ENCODE results near the gene SCAMP1.
A peak's percentile ranks its signal among the peaks of the same experiment; 100 is the strongest.
"Not testable (repeated sequence)": the region's sequence is repeated elsewhere in the genome, so short reads cannot be mapped to it uniquely, and the experiment has no call there.

SCAMP1 gene

DNA sequence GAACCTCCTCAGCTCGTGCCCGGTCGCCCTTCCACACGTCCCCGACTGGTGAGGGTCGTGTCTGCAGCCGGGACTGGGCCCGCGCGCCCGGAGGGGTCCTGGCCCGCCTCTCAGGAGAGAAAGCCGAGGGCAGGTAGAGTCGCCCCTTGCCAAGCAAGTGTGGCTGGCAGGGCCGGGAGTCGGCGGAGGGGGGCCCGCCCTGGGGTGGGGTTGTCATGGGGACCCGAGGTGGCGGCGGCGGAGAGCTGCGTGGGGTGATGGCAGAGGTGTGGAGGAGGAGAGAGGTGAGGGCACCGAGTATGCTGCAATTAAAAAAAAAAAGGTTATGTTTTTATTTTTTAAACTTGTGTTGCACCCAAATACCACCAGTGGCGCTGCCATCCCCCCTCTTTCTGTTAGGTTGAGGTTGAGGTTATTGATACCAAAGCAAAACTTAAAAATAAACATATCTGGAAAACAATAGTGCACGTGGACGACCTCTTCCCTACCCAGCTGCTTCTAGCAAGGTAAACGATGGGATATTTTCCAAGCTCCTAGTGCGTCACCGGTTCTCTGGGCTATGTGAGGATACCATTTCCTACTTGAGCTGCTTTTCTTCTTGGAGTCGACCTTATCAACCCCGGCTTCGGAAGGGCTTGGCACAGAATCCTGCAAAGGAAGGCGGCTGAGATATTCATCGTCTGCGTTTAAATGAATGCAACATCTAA lies 660 bp downstream of the SCAMP1 start:
- peak; percentile 56 to 59 for DNase-seq (ENCODE audit: low read depth in 2 of 2)

DNA sequence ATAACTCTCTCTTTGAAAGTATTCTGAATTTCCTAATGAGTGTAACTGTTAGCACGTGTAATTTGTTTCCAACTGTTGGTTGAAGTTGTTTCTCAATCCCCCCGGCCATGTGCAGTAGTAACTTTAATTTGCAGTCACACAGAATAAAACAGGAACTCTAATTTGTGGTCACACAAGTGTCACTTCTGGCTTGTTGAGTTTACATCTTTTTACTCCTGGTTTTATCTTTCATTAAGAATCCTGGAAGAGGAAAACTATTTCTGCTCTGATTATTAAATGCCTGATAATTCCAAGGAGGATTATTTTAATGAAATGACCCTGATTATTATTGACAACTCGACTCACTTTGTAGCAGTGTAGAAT lies 1.2 kb downstream of the SCAMP1 start:
- DNase-seq (ENCODE audit: low read depth in 2 of 2), result no peak

DNA sequence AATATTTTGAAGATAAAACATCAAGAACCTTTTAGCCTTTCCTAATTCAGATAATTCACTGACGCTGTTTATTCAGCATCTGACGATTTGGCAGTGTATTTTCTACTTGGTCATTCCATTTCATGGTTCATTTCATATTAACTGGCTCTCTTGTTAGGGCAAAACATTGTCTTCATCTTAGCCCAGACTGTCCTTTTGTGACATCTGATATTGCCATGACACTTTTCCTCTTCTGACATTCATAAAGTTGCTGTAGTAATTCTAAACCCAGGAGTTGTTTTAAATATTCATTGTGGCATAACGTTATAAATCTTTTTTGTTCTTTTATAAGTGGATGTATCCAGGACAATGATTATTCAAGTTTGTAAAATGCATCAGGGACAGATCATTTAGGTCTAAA lies 1.8 kb downstream of the SCAMP1 start:
- no peak for DNase-seq (ENCODE audit: low read depth in 2 of 2)

DNA sequence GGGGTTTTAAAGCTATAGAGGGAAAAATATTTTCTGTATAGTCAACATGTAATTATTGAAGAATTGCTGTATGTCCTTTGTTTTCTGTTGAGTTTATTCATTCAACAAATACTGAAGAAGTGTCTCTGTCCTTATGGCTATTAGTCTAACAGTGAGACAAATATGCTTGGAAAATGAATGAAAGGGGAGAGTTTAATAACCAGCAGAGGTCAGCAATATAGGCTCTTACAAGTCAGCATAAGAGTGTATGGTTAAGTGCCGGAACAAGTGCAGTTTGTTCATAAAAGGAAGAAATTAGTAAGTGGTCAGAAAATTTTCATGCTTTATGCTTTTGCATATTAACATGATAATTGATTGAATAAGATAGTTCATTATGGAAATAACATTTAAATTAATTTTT lies 3.6 kb downstream of the SCAMP1 start:
- DNase-seq (ENCODE audit: low read depth in 2 of 2), result no peak

DNA sequence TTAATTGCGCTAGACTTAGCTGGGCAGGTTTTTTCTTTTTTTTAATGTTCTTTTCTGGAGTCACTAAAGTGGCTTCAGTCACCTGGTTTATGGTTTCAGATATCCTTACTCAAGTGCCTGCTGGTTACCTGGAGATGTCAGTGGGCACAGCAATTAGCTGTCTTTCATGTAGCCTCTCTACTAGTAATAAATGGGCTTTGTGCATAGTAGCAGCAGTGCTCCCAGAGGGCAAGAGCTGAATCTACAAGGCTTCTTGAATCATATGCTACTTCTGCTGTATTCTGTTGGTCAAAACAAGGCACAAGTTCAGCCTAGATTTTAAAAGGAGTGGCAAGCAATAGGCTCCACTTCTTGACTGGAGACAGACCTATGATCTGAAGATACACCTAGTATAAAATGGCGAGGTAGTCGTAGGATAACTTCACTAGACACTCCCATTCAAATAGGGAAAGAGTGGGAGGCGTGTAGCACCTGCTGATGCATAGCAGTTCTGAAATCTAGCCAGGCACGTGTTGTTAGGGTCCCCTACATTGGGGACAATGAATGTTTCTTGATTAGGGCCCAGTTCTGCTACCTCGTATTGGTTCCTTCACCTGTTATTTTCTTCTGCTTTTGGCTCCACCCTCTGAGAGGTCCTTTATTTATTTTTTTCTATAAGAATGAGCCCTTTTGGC lies 7.0 kb downstream of the SCAMP1 start:
- DNase-seq (ENCODE audit: low read depth in 2 of 2), result no peak

DNA sequence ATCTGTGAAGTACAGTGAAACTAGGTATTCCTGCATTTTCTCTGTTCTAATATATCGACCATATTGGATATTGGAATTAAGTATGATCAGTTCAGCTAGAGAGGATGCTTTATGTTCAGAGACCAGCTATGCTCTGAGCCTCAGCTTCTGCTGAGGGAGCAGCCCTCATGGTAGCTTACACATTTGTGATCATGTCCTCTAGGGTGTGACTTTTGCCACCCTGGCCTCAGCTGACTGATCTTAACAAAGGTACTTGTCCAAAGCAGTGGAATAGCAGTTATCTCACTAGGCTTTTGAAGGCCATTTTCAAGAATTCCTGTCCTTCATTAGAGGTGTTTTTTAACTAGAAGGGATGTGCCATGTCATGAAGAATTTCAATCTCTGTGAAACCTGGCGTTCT lies 9.3 kb downstream of the SCAMP1 start:
- no peak for DNase-seq (ENCODE audit: low read depth in 2 of 2)

DNA sequence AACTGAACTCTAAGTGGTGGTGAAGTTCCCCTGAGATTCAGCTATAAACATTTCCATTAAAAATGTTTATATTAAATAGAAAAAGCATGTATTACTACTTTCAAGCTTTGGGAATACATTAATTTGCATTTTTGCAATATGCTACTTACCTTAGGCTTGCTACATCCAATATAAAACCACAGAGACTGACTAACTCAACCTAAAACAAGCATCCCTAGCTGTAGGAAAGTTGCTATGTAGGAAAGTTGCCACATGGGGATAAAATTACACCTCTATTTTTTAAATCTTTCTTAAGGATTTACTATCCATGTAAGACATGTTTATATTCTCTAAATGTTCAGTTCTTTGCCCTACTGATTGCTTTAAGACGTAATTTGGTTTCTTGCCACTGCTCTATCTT lies 12.8 kb downstream of the SCAMP1 start:
- no peak for DNase-seq (ENCODE audit: low read depth in 2 of 2)

DNA sequence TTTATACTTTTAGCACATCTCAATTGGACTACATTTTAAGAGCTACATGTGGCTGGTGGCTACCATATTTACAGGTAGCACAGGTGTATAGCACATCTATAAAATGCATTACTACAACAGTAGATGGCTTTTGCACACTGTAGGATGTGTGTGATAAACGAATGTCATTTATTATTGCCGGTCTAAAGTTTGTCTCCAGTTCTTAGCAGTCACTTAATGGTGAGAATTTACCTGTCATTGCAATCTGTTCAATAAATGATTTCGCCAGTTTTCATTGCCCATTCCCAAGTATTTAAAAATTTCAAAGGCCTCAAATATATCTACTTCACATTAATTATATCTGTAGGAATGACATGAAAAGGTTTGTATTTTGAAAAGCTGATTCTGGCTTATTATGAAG lies 15.9 kb downstream of the SCAMP1 start:
- no peak for DNase-seq (ENCODE audit: low read depth in 2 of 2)

DNA sequence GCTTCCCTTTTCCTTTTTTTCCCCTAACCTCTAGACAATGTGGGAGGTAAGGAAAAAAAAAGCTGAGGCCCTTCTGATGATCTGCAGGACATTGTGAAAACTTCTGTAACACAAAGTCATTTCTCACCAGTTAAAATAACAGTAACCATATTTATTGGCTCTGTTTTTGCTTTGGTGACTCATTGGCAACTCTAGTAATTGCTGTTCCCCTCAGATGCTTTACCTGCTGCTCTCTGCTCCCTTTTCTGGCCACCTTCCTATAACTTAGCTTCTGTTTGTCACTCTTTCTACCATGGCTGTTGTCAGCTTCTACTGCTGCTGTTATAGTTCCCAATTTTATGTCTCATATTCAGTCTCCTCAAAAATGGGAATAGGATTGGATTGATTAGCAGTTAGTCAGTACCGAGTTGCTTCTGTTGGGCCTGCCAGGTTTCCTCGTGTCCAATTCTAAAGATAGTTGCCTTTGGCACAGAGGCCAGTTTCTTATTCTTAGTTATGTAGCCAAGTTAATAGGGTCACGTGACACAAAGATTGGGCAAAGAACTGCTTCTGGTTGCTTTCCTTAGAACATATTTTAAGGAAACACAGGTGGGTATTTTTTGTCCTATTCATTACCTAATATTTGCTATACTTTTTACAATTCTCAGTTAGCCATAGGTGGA lies 16.8 kb downstream of the SCAMP1 start:
- no peak for DNase-seq (ENCODE audit: low read depth in 2 of 2)

DNA sequence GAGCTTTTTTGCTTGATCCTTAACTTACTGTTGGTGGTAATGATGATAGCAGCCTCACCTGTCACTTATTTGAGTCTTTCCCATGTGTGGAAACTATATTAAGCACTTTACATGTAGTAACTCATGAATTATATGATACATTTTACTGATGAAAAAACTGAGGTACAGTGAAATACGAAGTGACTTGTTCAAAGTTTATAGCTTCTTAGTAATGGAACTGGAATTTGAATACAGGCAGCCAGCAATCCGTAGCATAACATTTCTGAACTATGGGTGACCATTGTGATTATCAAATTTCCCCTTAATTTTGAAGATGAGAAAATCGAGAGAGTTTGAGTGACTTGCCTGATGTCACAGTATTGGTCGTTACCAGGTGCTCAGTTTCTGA lies 17.3 kb downstream of the SCAMP1 start:
- no peak for DNase-seq (ENCODE audit: low read depth in 2 of 2)

DNA sequence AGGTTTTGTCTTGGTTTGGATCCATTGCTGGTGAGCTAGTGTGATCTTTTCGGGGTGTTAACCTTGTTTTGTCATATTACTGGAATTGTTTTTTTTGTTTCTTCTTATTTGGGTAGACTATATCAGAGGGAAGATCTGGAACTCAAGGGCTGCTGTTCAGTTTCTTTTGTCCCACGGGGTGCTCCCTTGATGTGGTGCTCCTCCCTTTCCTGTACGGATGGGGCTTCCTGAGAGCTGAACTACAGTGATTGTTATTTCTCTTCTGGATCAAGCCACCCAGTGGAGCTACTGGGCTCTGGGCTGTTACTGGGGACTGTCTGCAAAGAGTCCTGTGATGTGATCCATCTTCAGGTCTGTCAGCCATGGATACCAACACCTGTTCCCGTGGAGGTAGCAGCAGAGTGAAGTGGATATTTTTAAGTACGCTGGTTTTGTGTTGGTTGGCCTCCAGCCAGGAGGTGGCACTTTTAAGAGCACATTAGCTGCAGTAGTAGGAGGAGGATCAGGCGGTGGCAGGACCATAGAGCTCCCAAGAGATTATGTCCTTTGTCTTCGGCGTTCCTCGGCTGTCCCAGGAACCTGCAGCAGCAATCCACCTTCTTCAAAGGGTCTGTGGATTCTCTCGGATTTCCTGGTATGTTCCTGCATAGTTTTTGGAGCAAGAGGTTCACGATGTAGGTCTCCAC lies 27.2 kb downstream of the SCAMP1 start:
- DNase-seq (ENCODE audit: low read depth in 2 of 2), result no peak

DNA sequence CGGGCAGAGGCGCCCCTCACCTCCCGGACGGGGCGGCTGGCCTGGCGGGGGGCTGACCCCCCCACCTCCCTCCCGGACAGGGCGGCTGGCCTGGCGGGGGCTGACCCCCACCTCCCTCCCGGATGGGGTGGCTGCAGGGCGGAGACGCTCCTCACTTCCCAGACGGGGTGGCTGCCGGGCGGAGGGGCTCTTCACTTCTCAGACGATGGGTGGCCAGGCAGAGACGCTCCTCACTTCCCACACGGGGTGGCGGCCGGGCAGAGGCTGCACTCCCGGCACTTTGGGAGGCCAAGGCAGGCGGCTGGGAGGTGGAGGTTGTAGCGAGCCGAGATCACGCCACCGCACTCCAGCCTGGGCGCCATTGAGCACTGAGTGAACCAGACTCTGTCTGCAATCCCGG lies 30.9 kb downstream of the SCAMP1 start:
- not testable (repeated sequence) for DNase-seq (ENCODE audit: low read depth in 2 of 2)

DNA sequence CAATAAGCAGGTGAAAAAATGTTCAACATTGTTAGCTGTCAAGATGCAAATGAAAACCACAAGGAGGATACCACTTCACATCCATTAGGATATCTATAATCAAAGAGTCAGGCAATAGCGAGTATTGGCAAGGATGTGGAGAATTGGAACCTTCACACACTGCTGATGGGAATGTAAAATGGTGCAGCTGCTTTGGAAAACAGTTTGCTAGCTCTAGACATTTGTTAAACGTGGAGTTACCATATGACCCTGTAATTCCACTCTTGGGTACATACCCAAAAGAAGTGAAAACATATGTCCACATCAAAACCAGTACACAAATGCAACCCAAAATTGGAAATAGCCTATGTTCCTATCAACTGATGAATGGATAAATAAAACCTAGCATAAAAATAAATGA lies 37.4 kb downstream of the SCAMP1 start:
- DNase-seq (ENCODE audit: low read depth in 2 of 2), result no peak

DNA sequence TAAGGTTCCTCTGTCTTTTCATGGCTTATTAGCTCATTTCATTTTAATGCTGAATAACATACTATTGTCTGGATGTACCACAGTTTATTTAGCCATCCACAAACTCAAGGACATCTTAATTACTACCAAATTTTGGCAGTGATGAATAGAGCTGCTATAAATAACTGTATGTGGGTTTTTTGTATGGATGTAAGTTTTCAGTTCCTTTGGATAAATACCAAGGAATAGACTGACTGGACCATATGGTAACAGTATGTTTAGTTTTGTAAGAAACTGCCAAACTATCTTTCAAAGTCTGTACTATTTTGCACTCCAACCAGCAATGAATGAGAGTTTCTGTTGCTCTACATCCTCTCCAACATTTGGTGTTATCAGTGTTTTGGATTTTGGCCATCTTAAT lies 38.7 kb downstream of the SCAMP1 start:
- no peak for DNase-seq (ENCODE audit: low read depth in 2 of 2)

DNA sequence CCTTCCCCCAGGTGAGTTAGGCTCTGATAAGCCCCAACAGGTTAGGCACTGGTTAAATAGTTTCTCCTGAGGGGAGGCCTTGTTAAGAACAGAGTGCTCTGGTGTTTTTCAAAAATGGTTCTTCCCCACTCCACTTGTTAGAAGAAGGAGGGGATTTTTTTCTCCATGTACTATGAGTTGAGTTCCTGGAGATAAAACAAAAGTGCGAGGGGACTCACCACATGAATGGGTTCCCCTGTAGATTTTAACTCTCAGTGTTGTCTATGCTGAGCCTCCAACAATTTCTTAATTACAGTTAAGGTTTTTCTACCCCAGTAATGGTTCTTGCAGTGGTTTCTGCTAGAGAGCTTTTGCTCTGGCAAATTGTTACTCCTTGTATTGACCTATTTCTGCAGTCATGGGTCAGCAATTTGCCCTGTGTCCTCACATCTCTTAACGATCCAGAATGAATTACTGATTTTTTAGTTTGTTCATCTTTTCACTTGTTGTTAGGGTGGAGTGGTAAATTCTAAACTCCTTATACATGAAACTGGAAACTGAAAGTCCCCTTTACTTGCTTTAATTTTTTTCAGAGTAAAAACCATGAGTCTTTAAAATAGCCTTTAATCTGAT lies 44.4 kb downstream of the SCAMP1 start:
- no peak for DNase-seq (ENCODE audit: low read depth in 2 of 2)

DNA sequence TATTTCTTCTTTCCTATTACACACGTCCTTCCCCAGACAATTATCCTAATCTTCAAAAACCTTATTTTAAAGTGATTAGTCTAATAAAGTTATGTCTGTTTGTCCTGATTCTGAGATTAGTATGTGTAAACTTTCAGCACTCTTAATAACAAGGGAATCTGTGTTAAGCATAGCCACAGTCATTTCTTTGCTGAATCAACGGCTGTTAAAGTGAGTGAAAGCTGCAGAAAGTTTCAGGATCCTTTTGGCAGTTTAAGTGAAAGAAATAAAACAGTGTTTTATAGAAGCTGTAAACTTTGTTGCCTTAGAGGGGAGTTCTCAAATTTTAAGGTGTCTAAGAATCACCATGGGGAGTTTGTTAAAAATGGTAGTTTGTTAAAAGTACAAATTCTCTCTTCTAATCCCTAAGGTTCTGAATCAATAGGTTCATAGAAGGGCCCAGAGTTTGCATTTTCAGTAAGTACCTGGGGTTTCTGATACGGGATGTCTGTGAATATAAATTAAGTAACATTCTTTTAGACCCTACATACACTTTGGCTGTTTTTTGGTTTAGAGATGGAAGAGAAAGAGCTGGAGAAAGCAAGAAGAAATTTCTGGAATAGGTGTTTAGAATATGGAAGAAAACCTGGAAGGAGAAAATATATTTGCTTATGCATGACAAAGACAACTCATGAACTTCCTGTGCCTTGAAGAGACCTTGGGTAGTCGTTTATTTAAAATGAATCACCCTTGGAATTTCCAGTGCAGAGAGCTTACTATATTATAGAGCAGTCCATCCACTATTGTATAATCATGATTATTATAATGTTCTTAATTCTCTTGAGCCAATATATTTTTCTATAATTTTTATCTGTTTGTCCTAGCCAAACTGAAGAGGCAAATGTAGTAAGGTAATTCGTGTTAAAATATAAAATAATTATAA lies 45.7 kb downstream of the SCAMP1 start:
- no peak for DNase-seq (ENCODE audit: low read depth in 2 of 2)

DNA sequence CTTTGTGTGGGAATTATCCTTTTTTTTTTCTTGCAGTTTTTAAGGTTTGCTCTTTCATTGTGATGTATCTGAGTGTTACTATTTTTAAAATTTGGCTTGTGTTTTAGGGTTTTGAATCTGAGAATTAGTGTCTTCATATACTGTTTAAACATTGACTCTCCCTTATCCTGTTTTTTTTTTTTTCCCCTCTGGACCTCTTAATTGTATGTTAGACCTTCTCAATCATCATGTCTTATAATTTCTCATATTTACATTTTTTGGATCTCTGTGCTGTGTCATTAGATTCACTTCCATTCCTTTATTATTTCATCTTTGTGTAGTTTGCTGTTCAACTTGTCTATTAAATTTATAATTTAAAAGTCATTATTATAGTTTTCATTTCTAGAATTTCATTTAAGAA lies 47.0 kb downstream of the SCAMP1 start:
- no peak for DNase-seq (ENCODE audit: low read depth in 2 of 2)

DNA sequence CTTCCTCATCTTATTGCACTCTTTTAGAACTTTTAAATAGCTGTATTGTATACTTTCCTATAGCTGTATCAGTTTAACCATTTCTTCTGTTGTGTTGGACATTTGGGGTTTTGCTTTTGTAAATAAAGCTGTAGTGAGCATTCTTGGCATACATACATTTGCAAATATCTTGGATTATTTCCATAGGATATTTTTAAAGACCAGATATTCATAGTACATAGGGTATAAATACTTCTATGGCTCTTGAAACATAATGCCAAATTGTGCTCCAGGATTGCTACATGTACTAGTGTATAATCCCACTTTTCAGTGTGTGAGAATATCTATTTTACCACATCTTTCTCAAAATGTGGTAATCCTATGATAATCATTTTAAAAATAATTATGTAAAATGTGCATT lies 51.2 kb downstream of the SCAMP1 start:
- DNase-seq (ENCODE audit: low read depth in 2 of 2), result no peak

DNA sequence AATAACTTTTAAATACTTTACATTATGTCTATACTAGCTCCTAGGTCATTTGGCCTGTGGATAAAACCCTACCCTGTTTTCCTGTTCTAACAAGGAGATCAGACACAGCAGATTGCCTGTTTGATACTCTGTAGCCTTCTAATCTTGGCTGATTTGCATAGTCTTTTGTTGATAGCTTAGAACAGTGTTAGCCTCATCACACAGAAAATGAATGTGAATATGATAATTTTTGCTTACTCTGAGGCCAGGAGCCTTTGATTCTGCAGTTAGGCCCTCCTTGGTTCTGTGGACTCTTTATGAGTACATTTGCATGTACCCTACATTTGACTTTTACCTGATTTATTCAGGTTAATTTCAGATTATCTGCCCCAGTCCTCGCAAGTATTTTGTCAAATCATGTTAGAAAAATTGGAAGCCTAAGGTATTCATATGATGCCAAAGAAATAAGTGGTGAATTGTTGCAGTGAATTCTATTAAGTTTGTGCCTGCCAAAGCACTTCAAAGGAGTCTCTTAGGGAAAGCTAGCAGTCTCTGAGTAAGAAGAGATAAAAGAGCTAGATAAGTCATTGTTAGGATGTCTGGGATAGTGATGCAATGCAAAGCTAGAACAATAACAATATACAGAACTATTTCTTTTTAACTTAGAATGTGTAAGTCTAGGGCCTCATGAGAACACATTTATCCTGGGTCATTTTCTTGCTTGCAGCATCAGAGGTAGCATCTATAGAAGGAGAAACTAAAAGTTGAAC lies 56.4 kb downstream of the SCAMP1 start:
- DNase-seq (ENCODE audit: low read depth in 2 of 2), result no peak

DNA sequence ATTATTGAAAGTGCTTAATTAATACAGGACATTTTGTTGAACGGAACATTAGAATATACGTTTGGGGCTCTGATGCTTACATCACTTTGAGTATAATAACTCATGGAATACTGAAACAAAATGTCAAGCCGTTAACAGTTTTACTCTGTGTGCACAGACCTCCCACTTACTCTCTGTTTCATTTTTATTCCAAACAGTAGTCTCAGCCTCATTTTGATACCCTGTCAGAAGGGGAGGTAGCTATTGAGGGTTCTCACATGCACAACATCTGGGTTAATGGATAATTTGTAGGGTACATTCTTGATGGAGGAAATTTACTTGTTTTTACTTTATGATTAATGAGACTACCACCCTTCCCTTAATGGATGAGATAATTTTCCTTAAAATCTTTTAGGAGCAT lies 59.0 kb downstream of the SCAMP1 start:
- DNase-seq (ENCODE audit: low read depth in 2 of 2), result no peak

DNA sequence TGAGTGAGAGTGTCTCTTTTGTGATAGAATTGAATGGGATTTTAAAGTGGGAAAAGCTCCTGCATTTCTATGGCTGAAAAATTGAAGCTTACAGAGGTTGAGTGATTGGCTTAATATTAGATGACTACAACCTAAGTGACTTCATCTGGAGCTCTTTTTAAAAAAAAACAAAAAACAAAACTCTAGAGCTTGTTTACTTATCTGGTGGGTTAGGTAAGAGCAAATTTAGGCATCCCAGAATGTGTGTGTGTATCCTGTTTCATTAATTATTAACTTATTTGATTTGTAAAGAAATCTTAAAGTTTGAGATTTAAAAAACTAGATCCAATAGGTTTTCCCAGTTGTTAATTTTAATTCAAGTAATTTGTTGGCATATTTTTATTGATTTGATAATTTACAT lies 60.1 kb downstream of the SCAMP1 start:
- DNase-seq (ENCODE audit: low read depth in 2 of 2), result no peak

Measured in stimulated activated CD8-positive, alpha-beta memory T cell treated with anti-CD3 and anti-CD28 coated beads, Interleukin-15, amount 100 ng/mL, for 4 hours (primary cell).